ENCODE results near the gene KRT8. TPM values are rescaled to one million over a fixed set of nuclear protein-coding genes. Genes with fewer than 3 reads are reported as not detected.

The KRT8 gene
- total RNA-seq, 1 donor from 2014 or later, result 1,341 TPM

GRCh38 chr12:52896190-52897100 is 8.4 kb downstream of the KRT8 start:
- H3K36me3 ChIP-seq (ENCODE audit: control insufficient read depth, insufficient read depth, low read length), result peaks cover 6% of the 10 kb centered on the region

GRCh38 chr12:52895726-52896189 is 9.1 kb downstream of the KRT8 start:
- Histone ChIP-seq H3K27me3 (ENCODE audit: control insufficient read depth, insufficient read depth, low read length) (no peaks in the 10 kb centered on the region), H3K4me3 (ENCODE audit: low read depth, low read length) (no peak overlapping the region), H3K36me3 (ENCODE audit: control insufficient read depth, insufficient read depth, low read length) (peaks cover 5% of the 10 kb centered on the region)
- TF ChIP-seq CTCF (IDR thresholded peaks at IDR 0.05; ENCODE audit: insufficient read depth, low read length, poor library complexity, severe bottlenecking), result no peak
- DNase-seq (ENCODE audit: low read depth), result no peak

More at GRCh38 chr12:52896190-52897100, 8.4 kb downstream of the KRT8 start:
- no peak overlapping the region for H3K4me3 ChIP-seq (ENCODE audit: low read depth, low read length)
- no peak for TF ChIP-seq CTCF (IDR thresholded peaks at IDR 0.05; ENCODE audit: insufficient read depth, low read length, poor library complexity, severe bottlenecking)
- DNase-seq (ENCODE audit: low read depth), result no peak
- no peaks in the 10 kb centered on the region for H3K27me3 ChIP-seq (ENCODE audit: control insufficient read depth, insufficient read depth, low read length)

- no peak for DNase-seq (ENCODE audit: low read depth)
- no peak for TF ChIP-seq CTCF (IDR thresholded peaks at IDR 0.05; ENCODE audit: insufficient read depth, low read length, poor library complexity, severe bottlenecking)
- Histone ChIP-seq H3K4me3 (ENCODE audit: low read depth, low read length) (no peak overlapping the region), H3K27me3 (ENCODE audit: control insufficient read depth, insufficient read depth, low read length) (no peaks in the 10 kb centered on the region), H3K36me3 (ENCODE audit: control insufficient read depth, insufficient read depth, low read length) (no peaks in the 10 kb centered on the region)
Measured at GRCh38 chr12:52892974-52893373, 11.9 kb downstream of the KRT8 start.

GRCh38 chr12:52892207-52892852 is 12.5 kb downstream of the KRT8 start:
- no peaks in the 10 kb centered on the region for H3K36me3 ChIP-seq (ENCODE audit: control insufficient read depth, insufficient read depth, low read length)
- H3K27me3 ChIP-seq (ENCODE audit: control insufficient read depth, insufficient read depth, low read length), result no peaks in the 10 kb centered on the region
- no peak for DNase-seq (ENCODE audit: low read depth)
- TF ChIP-seq CTCF (IDR thresholded peaks at IDR 0.05; ENCODE audit: insufficient read depth, low read length, poor library complexity, severe bottlenecking), result no peak
- H3K4me3 ChIP-seq (ENCODE audit: low read depth, low read length), result no peak overlapping the region

- no peaks in the 10 kb centered on the region for H3K36me3 ChIP-seq (ENCODE audit: control insufficient read depth, insufficient read depth, low read length)
- no peak overlapping the region for H3K4me3 ChIP-seq (ENCODE audit: low read depth, low read length)
- no peak for DNase-seq (ENCODE audit: low read depth)
- no peak for TF ChIP-seq CTCF (IDR thresholded peaks at IDR 0.05; ENCODE audit: insufficient read depth, low read length, poor library complexity, severe bottlenecking)
- no peaks in the 10 kb centered on the region for H3K27me3 ChIP-seq (ENCODE audit: control insufficient read depth, insufficient read depth, low read length)
Measured at GRCh38 chr12:52891044-52891443, 13.8 kb downstream of the KRT8 start.

Data from kidney epithelial cell (primary cell).